ENCODE data around the gene CLDN5. TPM values are rescaled to one million over a fixed set of nuclear protein-coding genes. Genes with fewer than 3 reads are reported as not detected.

The CLDN5 gene
- total RNA-seq, 1 donor from 2014 or later, result 1.6 TPM

DNA sequence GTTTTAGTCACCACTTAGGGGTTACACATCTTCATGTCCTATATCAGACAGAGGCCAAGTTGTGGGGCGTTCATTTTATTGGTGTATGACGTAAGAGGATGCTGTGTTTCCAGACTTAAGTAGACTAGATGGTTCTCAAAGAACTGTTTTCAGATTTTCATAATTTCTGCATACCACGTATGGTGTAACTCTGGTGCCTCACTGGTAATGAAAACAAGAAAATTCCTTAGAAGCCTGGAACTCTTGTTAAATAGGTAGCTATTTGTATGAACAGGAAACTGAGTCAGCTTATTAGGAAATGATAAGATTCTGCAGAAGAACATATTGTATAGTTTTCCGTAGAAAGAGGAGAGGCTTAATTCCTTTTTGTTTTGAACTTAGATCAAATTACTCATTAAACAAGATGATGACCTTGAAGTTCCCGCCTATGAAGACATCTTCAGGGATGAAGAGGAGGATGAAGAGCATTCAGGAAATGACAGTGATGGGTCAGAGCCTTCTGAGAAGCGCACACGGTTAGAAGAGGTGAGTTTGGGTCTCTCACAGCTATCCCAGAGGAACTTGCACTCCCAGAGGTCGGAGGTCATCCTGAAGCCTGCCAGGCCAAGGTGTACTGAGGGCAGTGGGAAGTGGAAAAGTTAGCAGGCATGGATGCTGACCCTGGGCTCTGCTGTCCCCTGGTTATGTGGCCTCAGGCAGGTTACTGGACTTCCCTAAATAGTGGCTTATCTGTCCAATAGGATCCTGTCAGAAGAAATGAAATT is 40.5 kb downstream of the CLDN5 start:
- H3K36me3 ChIP-seq (ENCODE audit: control insufficient read depth, insufficient read depth, low read length), result peaks cover 1% of the 10 kb centered on the region
- no peaks in the 10 kb centered on the region for H3K27me3 ChIP-seq (ENCODE audit: control insufficient read depth, insufficient read depth, low read length)
- no peak for DNase-seq (ENCODE audit: low read depth)
- TF ChIP-seq, protein P1, sequence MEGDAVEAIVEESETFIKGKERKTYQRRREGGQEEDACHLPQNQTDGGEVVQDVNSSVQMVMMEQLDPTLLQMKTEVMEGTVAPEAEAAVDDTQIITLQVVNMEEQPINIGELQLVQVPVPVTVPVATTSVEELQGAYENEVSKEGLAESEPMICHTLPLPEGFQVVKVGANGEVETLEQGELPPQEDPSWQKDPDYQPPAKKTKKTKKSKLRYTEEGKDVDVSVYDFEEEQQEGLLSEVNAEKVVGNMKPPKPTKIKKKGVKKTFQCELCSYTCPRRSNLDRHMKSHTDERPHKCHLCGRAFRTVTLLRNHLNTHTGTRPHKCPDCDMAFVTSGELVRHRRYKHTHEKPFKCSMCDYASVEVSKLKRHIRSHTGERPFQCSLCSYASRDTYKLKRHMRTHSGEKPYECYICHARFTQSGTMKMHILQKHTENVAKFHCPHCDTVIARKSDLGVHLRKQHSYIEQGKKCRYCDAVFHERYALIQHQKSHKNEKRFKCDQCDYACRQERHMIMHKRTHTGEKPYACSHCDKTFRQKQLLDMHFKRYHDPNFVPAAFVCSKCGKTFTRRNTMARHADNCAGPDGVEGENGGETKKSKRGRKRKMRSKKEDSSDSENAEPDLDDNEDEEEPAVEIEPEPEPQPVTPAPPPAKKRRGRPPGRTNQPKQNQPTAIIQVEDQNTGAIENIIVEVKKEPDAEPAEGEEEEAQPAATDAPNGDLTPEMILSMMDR (IDR thresholded peaks at IDR 0.05; ENCODE audit: insufficient read depth, low read length, poor library complexity, severe bottlenecking), result no peak
- no peak overlapping the region for H3K4me3 ChIP-seq (ENCODE audit: low read depth, low read length)

DNA sequence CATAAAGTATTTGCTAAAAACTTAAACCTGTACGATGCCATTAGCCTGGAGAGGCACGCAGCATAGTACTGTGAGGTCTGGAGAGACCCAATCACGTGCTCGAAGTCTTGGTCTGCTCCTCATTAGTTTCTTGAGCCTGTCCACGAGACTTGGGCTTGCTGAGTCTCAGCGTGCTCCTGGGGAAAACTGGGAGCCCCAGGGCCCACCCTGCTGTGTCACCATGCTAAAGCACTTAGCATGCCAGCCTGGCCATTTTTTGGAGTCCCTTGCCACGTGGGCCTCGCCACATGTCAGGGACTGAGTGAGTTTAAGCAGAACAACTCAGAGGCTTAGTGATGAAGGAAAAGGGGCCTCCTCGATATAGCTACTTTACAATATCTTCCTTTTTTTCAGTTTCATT is 41.9 kb downstream of the CLDN5 start:
- Histone ChIP-seq H3K36me3 (ENCODE audit: control insufficient read depth, insufficient read depth, low read length) (peaks cover 1% of the 10 kb centered on the region), H3K27me3 (ENCODE audit: control insufficient read depth, insufficient read depth, low read length) (no peaks in the 10 kb centered on the region), H3K4me3 (ENCODE audit: low read depth, low read length) (no peak overlapping the region)
- TF ChIP-seq, protein P1 (IDR thresholded peaks at IDR 0.05; ENCODE audit: insufficient read depth, low read length, poor library complexity, severe bottlenecking), result no peak
- no peak for DNase-seq (ENCODE audit: low read depth)

DNA sequence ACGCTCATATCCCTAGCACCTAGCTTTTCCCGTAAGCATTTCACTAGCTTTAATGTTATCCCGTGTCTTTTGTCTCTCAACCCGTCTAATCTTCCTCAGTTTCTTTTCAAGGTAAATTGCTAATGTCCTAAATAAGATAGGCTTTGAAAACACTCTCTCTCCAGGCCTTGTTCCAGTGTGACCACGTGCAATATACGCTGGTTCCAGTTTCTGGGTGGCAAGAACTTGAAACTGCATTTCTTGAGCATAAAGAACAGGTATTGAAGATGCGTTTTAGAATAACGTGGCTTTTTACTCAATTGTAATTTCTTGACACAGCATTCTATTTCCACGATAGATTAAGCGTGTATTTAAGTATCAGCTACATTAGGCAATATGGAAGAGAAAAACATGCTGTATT is 43.4 kb downstream of the CLDN5 start:
- Histone ChIP-seq H3K27me3 (ENCODE audit: control insufficient read depth, insufficient read depth, low read length) (no peaks in the 10 kb centered on the region), H3K4me3 (ENCODE audit: low read depth, low read length) (peak overlapping the region; percentile 92), H3K36me3 (ENCODE audit: control insufficient read depth, insufficient read depth, low read length) (peaks cover 1% of the 10 kb centered on the region)
- TF ChIP-seq, protein P1 (IDR thresholded peaks at IDR 0.05; ENCODE audit: insufficient read depth, low read length, poor library complexity, severe bottlenecking), result no peak
- DNase-seq (ENCODE audit: low read depth), result no peak

DNA sequence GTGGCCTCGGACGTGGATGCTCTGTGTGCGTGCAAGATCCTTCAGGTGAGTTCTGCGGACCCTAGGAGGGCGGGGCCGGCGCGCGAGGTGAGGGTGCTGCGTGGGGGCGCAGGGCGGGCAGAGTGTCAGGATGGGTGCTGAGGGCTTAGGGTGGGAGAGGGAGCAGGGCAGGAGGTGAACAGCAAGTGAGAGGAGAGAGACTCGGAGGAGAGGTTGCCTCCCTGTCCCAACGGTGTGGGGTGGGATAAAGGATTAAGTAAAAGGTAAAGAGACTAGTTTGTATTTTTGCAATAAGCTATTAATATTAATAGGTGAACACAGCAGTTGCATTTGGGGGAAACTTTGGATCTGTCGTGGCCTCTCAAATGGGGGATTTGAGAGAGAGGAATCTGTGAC is 44.0 kb downstream of the CLDN5 start:
- TF ChIP-seq, protein P1 (IDR thresholded peaks at IDR 0.05; ENCODE audit: insufficient read depth, low read length, poor library complexity, severe bottlenecking), result no peak

DNA sequence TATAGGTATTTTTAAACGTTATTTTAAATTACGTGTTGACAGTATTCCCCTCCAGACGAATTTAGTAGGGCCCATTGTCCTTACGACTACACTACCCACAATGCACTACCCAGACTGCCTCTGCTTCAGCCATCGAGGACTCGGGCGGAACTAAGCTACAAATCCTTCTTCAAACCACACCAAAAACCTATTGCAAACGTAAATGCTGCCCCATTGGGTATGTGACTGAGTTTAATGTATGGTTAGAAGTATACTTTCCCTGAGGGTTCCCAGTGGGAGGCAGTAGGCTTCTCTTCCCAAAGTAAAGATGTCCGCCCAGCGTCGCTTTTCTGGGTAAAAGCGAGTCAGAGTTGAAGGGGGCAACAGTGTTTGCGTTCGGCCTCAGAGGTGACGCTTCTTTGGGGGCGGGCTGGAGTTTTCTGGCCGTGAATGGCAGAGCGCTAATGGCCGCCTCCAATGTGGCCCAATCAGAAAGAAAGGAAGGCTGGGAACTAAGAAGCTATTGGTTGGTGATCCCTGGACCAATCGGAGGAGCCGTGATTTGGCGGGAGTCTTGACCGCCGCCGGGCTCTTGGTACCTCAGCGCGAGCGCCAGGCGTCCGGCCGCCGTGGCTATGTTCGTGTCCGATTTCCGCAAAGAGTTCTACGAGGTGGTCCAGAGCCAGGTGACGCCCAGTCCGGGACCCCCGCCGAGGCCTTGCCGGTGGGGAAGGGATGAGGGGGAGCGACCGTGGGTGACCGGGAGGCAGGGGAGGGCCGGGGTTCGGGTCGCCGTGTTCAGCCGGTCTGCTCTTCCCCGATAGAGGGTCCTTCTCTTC is 44.6 kb downstream of the CLDN5 start, which contains the start of gene CDC45:
CDC45 (plus strand) TSS at position 566 of the 818 bp plus-strand sequence; CDS start at position 615, 49 bp downstream.
- no peaks in the 10 kb centered on the region for H3K36me3 ChIP-seq (ENCODE audit: control insufficient read depth, insufficient read depth, low read length)
- H3K4me3 ChIP-seq (ENCODE audit: low read depth, low read length), result peak within 1 kb of the TSS; percentile 97
- peak; percentile 95 for DNase-seq (ENCODE audit: low read depth)

More for the DNA sequence above, 44.0 kb downstream of the CLDN5 start:
- Histone ChIP-seq H3K27me3 (ENCODE audit: control insufficient read depth, insufficient read depth, low read length) (no peaks in the 10 kb centered on the region), H3K4me3 (ENCODE audit: low read depth, low read length) (peak overlapping the region; percentile 92), H3K36me3 (ENCODE audit: control insufficient read depth, insufficient read depth, low read length) (no peaks in the 10 kb centered on the region)
- no peak for DNase-seq (ENCODE audit: low read depth)

More for the DNA sequence above, 44.6 kb downstream of the CLDN5 start, which contains the start of gene CDC45:
- TF ChIP-seq, protein P1 (IDR thresholded peaks at IDR 0.05; ENCODE audit: insufficient read depth, low read length, poor library complexity, severe bottlenecking), result no peak
- no peaks in the 10 kb centered on the region for H3K27me3 ChIP-seq (ENCODE audit: control insufficient read depth, insufficient read depth, low read length)
